GM13977 (cell line): ENCODE data around the gene CAMK2G.

Experiments
- DNase-seq: peaks from one replicate; pipeline ENCODE4 v3.0.0; 2012; ENCODE audit warnings: low spot score
- CTCF ChIP-seq: IDR thresholded peaks from 2 replicates; pipeline ENCODE4 v1.5.1; 2012; ENCODE audit warnings: mild to moderate bottlenecking, control low read depth; ENCODE audit not compliant: insufficient read depth; ENCODE audit errors: extremely low read depth, missing control alignments
- in situ Hi-C: fragments of 300-500 bp; cut with MboI; formaldehyde crosslinking; loops from one replicate; pipeline ENCODE4 v1.12.0; 2022; ENCODE audit warnings: low sequenced_read_pairs, low pct_unique_long_range_greater_than_20kb, mixed read lengths, inconsistent platforms; ENCODE audit not compliant: unreplicated experiment

The CAMK2G gene

GRCh38 chr10:73909540-73910115 is 35.3 kb upstream of the CAMK2G start:
- no peak for TF ChIP-seq CTCF
- in situ Hi-C loops: no loop called here
- no peak for DNase-seq

- TF ChIP-seq CTCF: no peak
- peak; percentile 74 for DNase-seq
- in situ Hi-C loops: no loop called here
These were observed 34.6 kb upstream of the CAMK2G start for GRCh38 chr10:73908853-73909539.

- TF ChIP-seq CTCF: no peak
- DNase-seq: no peak
- in situ Hi-C loops: no loop called here
These were observed 33.6 kb upstream of the CAMK2G start for GRCh38 chr10:73907841-73908517.

- in situ Hi-C loops: no loop called here
- no peak for DNase-seq
- no peak for TF ChIP-seq CTCF
These were observed 32.4 kb upstream of the CAMK2G start for GRCh38 chr10:73906524-73907447.

GRCh38 chr10:73905256-73906020 is 31.1 kb upstream of the CAMK2G start:
- DNase-seq: no peak
- in situ Hi-C loops: no loop called here
- no peak for TF ChIP-seq CTCF
